ENCODE measurements around the gene BICDL2.
"Not testable (repeated sequence)": the region's sequence is repeated elsewhere in the genome, so short reads cannot be mapped to it uniquely, and the experiment has no call there.

- not testable (repeated sequence) for TF ChIP-seq TAF1 (IDR thresholded peaks at IDR 0.05; ENCODE audit: low read depth); POLR2AphosphoS5 (IDR thresholded peaks at IDR 0.05); CTCF (IDR thresholded peaks at IDR 0.05; ENCODE audit: poor library complexity, severe bottlenecking); REST (IDR thresholded peaks at IDR 0.05; ENCODE audit: borderline replicate concordance); RAD21 (conservative IDR thresholded peaks at IDR 0.05); EP300 (conservative IDR thresholded peaks at IDR 0.05; ENCODE audit: poor library complexity, severe bottlenecking); EZH2 (IDR thresholded peaks at IDR 0.05; ENCODE audit: borderline replicate concordance, insufficient read depth, low read length, poor library complexity, severe bottlenecking)
Measured at GRCh38 chr16:3072576-3073263, 36.0 kb upstream of the BICDL2 start.
